Breast epithelium (tissue), 3 donors: Measurements from ENCODE around the gene NR2F1.

Experiments
- POLR2A ChIP-seq: fragments of 450-650 bp; IDR thresholded peaks from one replicate; pipeline ENCODE4 v1.6.1; 2016; ENCODE audit warnings: antibody characterized with exemption, mild to moderate bottlenecking, moderate library complexity
- TF ChIP-seq, protein P1 (sequence below), 3 donors: fragments of 450-650 bp; IDR thresholded peaks; one replicate each; pipeline ENCODE4 v1.5.1; 2016 to 2017; ENCODE audit warnings: antibody characterized with exemption in 3 of 3, mild to moderate bottlenecking in 3 of 3, moderate library complexity in 3 of 3

DNA sequence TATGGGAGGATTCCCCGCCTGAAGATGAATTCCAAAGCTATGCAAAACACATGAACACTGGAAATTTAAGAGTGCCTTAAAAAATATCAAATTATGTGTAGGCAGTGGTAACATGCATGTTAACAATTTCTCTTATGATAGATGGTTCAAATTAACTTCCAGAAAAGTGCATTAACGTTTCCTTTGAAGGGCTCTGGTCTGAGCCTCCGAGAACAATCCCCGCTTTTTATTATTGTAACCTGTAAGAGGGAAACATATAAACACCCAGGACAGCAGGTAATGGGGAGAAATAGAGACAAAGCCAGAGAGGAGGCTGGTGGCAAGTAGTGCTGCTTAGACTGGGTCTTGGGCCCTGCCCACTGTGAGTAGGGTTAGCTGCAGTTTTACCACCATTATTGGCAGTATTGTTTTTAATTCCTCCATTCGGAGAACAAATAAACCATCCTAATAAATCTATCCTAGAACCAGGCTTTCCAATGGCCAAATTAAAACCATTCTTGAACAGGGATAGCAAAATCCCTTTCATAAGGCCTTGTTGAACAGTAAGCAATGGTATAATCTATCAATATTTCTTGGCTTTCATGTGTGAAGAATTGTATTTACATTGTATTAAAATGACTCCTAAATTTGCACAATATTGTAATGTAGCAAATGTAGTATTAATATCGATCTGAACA, 6.3 kb downstream of the NR2F1 start:
- no peak for TF ChIP-seq POLR2A
- TF ChIP-seq, protein P1, sequence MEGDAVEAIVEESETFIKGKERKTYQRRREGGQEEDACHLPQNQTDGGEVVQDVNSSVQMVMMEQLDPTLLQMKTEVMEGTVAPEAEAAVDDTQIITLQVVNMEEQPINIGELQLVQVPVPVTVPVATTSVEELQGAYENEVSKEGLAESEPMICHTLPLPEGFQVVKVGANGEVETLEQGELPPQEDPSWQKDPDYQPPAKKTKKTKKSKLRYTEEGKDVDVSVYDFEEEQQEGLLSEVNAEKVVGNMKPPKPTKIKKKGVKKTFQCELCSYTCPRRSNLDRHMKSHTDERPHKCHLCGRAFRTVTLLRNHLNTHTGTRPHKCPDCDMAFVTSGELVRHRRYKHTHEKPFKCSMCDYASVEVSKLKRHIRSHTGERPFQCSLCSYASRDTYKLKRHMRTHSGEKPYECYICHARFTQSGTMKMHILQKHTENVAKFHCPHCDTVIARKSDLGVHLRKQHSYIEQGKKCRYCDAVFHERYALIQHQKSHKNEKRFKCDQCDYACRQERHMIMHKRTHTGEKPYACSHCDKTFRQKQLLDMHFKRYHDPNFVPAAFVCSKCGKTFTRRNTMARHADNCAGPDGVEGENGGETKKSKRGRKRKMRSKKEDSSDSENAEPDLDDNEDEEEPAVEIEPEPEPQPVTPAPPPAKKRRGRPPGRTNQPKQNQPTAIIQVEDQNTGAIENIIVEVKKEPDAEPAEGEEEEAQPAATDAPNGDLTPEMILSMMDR (IDR thresholded peaks at IDR 0.05) = no peak
